IMR-90 (cell line): ENCODE results near the gene ANKS3. TPM values are rescaled to one million over a fixed set of nuclear protein-coding genes. Genes with fewer than 3 reads are reported as not detected.
A peak's percentile ranks its signal among the peaks of the same experiment; 100 is the strongest.

Experiments used
- ATAC-seq: fragments of 200-7000 bp; cut with Tn5 transposase; 2 replicates; pipeline ENCODE4 v1.9.1; 2020; ENCODE audit warnings: low read depth, mild to moderate bottlenecking, moderate library complexity
- BruUV-seq: library from RNA; stranded (reverse); fragments of 400-500 nt; replicated peaks from 2 replicates; lab custom pipeline; 2021; lab: Mats Ljungman, UMichigan
- CTCF ChIA-PET: fragments of 300-600 bp; formaldehyde crosslinking; extraction: SDS; loops from one replicate; lab custom pipeline; 2021; ENCODE audit warnings: antibody characterized with exemption; lab: Yijun Ruan, JAX
- POLR2A ChIA-PET: fragments of 300-600 bp; sonication (Branson Sonifier 250); formaldehyde crosslinking; loops from one replicate; lab custom pipeline; 2022; ENCODE audit warnings: antibody characterized with exemption; ENCODE audit not compliant: unreplicated experiment; lab: Charles Lee
- DNase-seq: peaks from one replicate; pipeline ENCODE4 v3.0.0; 2013
- H2AFZ ChIP-seq: replicated peaks from 2 replicates; pipeline ENCODE3; 2013; ENCODE audit warnings: low read length, mild to moderate bottlenecking; ENCODE audit not compliant: poor library complexity
- H2AK5ac ChIP-seq: 2 replicates; pipeline ENCODE4 v1.6.1; 2013; ENCODE audit warnings: low read depth, low read length, inconsistent platforms
- H2AK9ac ChIP-seq: replicated peaks from 2 replicates; pipeline ENCODE3; 2013; ENCODE audit warnings: mild to moderate bottlenecking, low read depth, low read length, moderate library complexity; ENCODE audit not compliant: poor library complexity
- H2BK120ac ChIP-seq: 2 replicates; pipeline ENCODE4 v1.6.1; 2013; ENCODE audit warnings: low read depth, low read length, inconsistent platforms
- H2BK15ac ChIP-seq: 3 replicates; pipeline ENCODE4 v1.6.1; 2013; ENCODE audit warnings: low read depth, low read length, inconsistent platforms
- H2BK20ac ChIP-seq: 2 replicates; pipeline ENCODE4 v1.6.1; 2013; ENCODE audit warnings: low read depth, mild to moderate bottlenecking, inconsistent platforms, low read length, moderate library complexity
- H2BK5ac ChIP-seq: 2 replicates; pipeline ENCODE4 v1.6.1; 2013; ENCODE audit warnings: mild to moderate bottlenecking, low read depth, low read length, inconsistent platforms; ENCODE audit not compliant: poor library complexity, severe bottlenecking
- H3K14ac ChIP-seq: replicated peaks from 2 replicates; pipeline ENCODE4 v1.6.1; 2013; ENCODE audit warnings: low read depth, low read length, inconsistent platforms
- H3K18ac ChIP-seq: 2 replicates; pipeline ENCODE4 v1.6.1; 2013; ENCODE audit warnings: low read depth, low read length, control low read depth
- H3K23ac ChIP-seq: 2 replicates; pipeline ENCODE4 v1.6.1; 2013; ENCODE audit warnings: low read depth, low read length, inconsistent platforms
- H3K27ac ChIP-seq: 2 replicates; pipeline ENCODE4 v1.5.1; 2013; ENCODE audit warnings: mild to moderate bottlenecking, control low read depth, low read length; ENCODE audit not compliant: insufficient read depth
- H3K27me3 ChIP-seq: 2 replicates; pipeline ENCODE4 v1.6.1; 2013; ENCODE audit warnings: low read length; ENCODE audit not compliant: control insufficient read depth, insufficient read depth
- H3K36me3 ChIP-seq: 2 replicates; pipeline ENCODE4 v1.6.1; 2013; ENCODE audit warnings: low read length, mixed read lengths; ENCODE audit not compliant: control insufficient read depth, insufficient read depth
- H3K4ac ChIP-seq: 2 replicates; pipeline ENCODE4 v1.6.1; 2013; ENCODE audit warnings: low read depth, low read length, inconsistent platforms
- H3K4me1 ChIP-seq: 2 replicates; pipeline ENCODE4 v1.6.1; 2013; ENCODE audit warnings: low read length, mixed read lengths; ENCODE audit not compliant: control insufficient read depth, insufficient read depth
- H3K4me2 ChIP-seq: 2 replicates; pipeline ENCODE4 v1.6.1; 2013; ENCODE audit warnings: low read depth, mild to moderate bottlenecking, control low read depth, low read length, moderate library complexity
- H3K4me3 ChIP-seq: 2 replicates; pipeline ENCODE4 v1.5.1; 2013; ENCODE audit warnings: low read depth, mild to moderate bottlenecking, control low read depth, low read length, moderate library complexity; ENCODE audit not compliant: insufficient read depth
- H3K56ac ChIP-seq: 2 replicates; pipeline ENCODE4 v1.6.1; 2013; ENCODE audit warnings: low read length, inconsistent platforms; ENCODE audit not compliant: insufficient read depth; ENCODE audit errors: extremely low read depth
- H3K79me1 ChIP-seq, 2 experiments: 2 replicates each; pipeline ENCODE4 v1.6.1; 2013; ENCODE audit warnings: low read length in 2 of 2, inconsistent platforms in 1 of 2, low read depth in 1 of 2
- H3K9ac ChIP-seq: 2 replicates; pipeline ENCODE4 v1.6.1; 2013; ENCODE audit warnings: low read depth, low read length, control low read depth
- H3K9me1 ChIP-seq: 2 replicates; pipeline ENCODE4 v1.6.1; 2013; ENCODE audit warnings: low read length, inconsistent platforms; ENCODE audit not compliant: insufficient read depth
- H3K9me3 ChIP-seq: 2 replicates; pipeline ENCODE4 v1.6.1; 2013; ENCODE audit warnings: low read length; ENCODE audit not compliant: control insufficient read depth, insufficient read depth
- H4K20me1 ChIP-seq: 2 replicates; pipeline ENCODE4 v1.6.1; 2013; ENCODE audit warnings: low read length, inconsistent platforms; ENCODE audit not compliant: insufficient read depth
- H4K5ac ChIP-seq: 2 replicates; pipeline ENCODE4 v1.6.1; 2013; ENCODE audit warnings: mild to moderate bottlenecking, low read depth, low read length, control low read depth
- H4K8ac ChIP-seq, 2 experiments: 2 replicates each; pipeline ENCODE4 v1.6.1; 2013; ENCODE audit warnings: low read depth in 2 of 2, low read length in 2 of 2, control low read depth in 1 of 2, inconsistent platforms in 1 of 2
- H4K91ac ChIP-seq: 2 replicates; pipeline ENCODE4 v1.6.1; 2013; ENCODE audit warnings: low read depth, low read length, inconsistent platforms; ENCODE audit not compliant: insufficient read depth
- BHLHE40 ChIP-seq: fragments of 150-350 bp; IDR thresholded peaks from 2 replicates; pipeline ENCODE4 v1.6.1; 2016; ENCODE audit warnings: mild to moderate bottlenecking, low read depth, low read length
- CEBPB ChIP-seq: IDR thresholded peaks from 2 replicates; pipeline ENCODE4 v1.6.1; 2012; ENCODE audit warnings: low read depth, low read length, improper control_type of control experiment
- CHD1 ChIP-seq: IDR thresholded peaks from 2 replicates; pipeline ENCODE4 v1.6.1; 2012; ENCODE audit warnings: low read depth, low read length, improper control_type of control experiment
- FOS ChIP-seq: fragments of 150-350 bp; IDR thresholded peaks from 2 replicates; pipeline ENCODE4 v1.6.1; 2016; ENCODE audit warnings: low read depth, low read length
- MAFK ChIP-seq: IDR thresholded peaks from 2 replicates; pipeline ENCODE4 v1.6.1; 2012; ENCODE audit warnings: low read depth, low read length, improper control_type of control experiment
- MAZ ChIP-seq: IDR thresholded peaks from 2 replicates; pipeline ENCODE4 v1.6.1; 2012; ENCODE audit warnings: low read depth, mild to moderate bottlenecking, low read length, improper control_type of control experiment, moderate library complexity, borderline replicate concordance
- NFE2L2 ChIP-seq: fragments of 150-350 bp; IDR thresholded peaks from 2 replicates; pipeline ENCODE4 v1.6.1; 2016; ENCODE audit warnings: low read depth, mild to moderate bottlenecking, low read length
- POLR2A ChIP-seq: IDR thresholded peaks from 2 replicates; pipeline ENCODE4 v1.6.1; 2012; ENCODE audit warnings: mild to moderate bottlenecking, low read depth, low read length
- RAD21 ChIP-seq: IDR thresholded peaks from 2 replicates; pipeline ENCODE4 v1.6.1; 2012; ENCODE audit warnings: low read length, improper control_type of control experiment
- RCOR1 ChIP-seq: IDR thresholded peaks from 2 replicates; pipeline ENCODE4 v1.6.1; 2012; ENCODE audit warnings: mild to moderate bottlenecking, low read length, improper control_type of control experiment; ENCODE audit not compliant: insufficient replicate concordance
- SMC3 ChIP-seq: fragments of 150-350 bp; IDR thresholded peaks from 2 replicates; pipeline ENCODE4 v1.6.1; 2016; ENCODE audit warnings: low read depth, mild to moderate bottlenecking, antibody characterized with exemption, low read length, moderate library complexity
- WGBS, 2 experiments: methylation state at CpG; one replicate each; pipeline versions ENCODE4 v1.1.5 to v1.1.7; 2013; ENCODE audit warnings: missing lambda C conversion rate in 2 of 2; ENCODE audit not compliant: insufficient read length in 1 of 2; ENCODE audit errors: extremely low coverage in 2 of 2; 5-methylcytosine and 5-hydroxymethylcytosine counted together
- dilution Hi-C: fragments of 300-500 bp; cut with HindIII; formaldehyde crosslinking; loops from one replicate; pipeline ENCODE4 v1.14.3; 2018; ENCODE audit warnings: low sequenced_read_pairs; ENCODE audit not compliant: unreplicated experiment
- in situ Hi-C: fragments of 300-500 bp; cut with MboI; formaldehyde crosslinking; loops from 3 replicates; pipeline ENCODE4 v1.14.3; 2019; ENCODE audit warnings: low sequenced_read_pairs, inconsistent platforms, mixed read lengths
- intact Hi-C: fragments of 100-400 bp; cut with micrococcal nuclease; formaldehyde crosslinking; loops from 2 replicates; pipeline ENCODE4 v1.10.0; 2022
- polyA plus RNA-seq, 3 experiments: library from polyadenylated mRNA; depleted of rRNA; stranded (reverse); fragments of >200 nt; gene quantifications; 2 replicates each; pipeline ENCODE4 v1.2.3, GENCODE V29; 2012; ENCODE audit warnings: low replicate concordance in 1 of 3
- total RNA-seq: library from RNA; depleted of rRNA; stranded (reverse); fragments of >200 nt; gene quantifications from 2 replicates; pipeline ENCODE4 v1.2.3, GENCODE V29; 2012
- TF ChIP-seq, protein P1 (sequence below): fragments of 150-350 bp; IDR thresholded peaks from 2 replicates; pipeline ENCODE4 v1.6.1; 2016; ENCODE audit warnings: low read depth, mild to moderate bottlenecking, low read length, moderate library complexity, borderline replicate concordance
- TF ChIP-seq, protein P2 (sequence below): fragments of 150-350 bp; IDR thresholded peaks from 2 replicates; pipeline ENCODE4 v1.6.1; 2017; ENCODE audit warnings: mild to moderate bottlenecking, antibody characterized with exemption, low read length, low read depth

The ANKS3 gene
- total and polyA plus RNA-seq, 2 of the 4 experiments (the other 2 are of a cell fraction): 24.4 to 25.0 TPM

DNA sequence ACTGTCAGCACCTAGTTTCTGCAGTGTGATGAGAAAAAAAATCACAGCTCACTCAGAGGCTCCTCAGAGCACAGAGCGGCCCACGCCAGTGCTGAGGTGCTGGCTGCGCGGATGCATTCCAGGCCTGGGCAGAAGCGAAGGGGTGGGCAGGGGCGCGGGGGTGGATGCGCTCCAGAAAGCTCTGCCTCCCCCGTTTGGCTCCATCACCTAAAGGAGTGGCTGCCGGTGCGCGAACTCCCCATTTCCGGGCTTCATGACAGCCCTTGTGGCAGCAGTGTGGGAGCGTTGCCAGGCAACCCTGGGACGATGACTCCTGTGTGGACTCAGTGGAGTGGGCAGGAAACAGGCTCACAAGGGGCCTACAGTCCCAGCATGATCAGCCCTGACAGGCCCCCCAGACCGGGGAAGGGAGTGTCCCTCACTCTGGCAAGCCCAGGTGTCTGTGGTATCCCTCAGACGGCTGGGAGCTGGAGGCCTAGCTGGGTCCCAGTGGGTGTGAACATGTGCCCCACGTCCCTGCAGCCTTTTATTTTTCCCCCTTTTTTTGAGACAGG, 73.5 kb downstream of the ANKS3 start:
- Histone ChIP-seq H3K9me1 (peaks cover 2% of the 10 kb centered on the region; the same call in 1 of the 2 replicates), H3K18ac (no peak overlapping the region), H2BK20ac (no peak overlapping the region), H3K36me3 (peaks cover 57% of the 10 kb centered on the region), H3K79me1 (peaks cover 11 to 45% of the 10 kb centered on the region in 2 experiments), H3K4ac (no peak overlapping the region), H2AK5ac (no peak overlapping the region), H2AFZ (no peak overlapping the region), H3K27ac (no peak overlapping the region), H3K14ac (no peak overlapping the region), H4K91ac (no peak overlapping the region), H2AK9ac (peak overlapping the region; percentile 84), H3K9ac (no peak overlapping the region), H3K27me3 (no peaks in the 10 kb centered on the region), H4K8ac (no peak overlapping the region), H3K56ac (no peak overlapping the region), H3K4me3 (no peak overlapping the region), H3K4me1 (no peaks in the 10 kb centered on the region), H3K4me2 (no peak overlapping the region), H3K9me3 (no peaks in the 10 kb centered on the region), H2BK5ac (no peak overlapping the region), H4K20me1 (peaks cover 35% of the 10 kb centered on the region; the same call in 1 of the 2 replicates), H2BK15ac (no peak overlapping the region), H4K5ac (no peak overlapping the region), H2BK120ac (no peak overlapping the region), H3K23ac (no peak overlapping the region)
- WGBS, 2 experiments: 64% methylated on average over 5 of the region's 18 CpGs; no CpG with 5 or more reads in 1 of the 2 experiments
- ATAC-seq: peak; percentile 22; the same call in 1 of the 2 replicates
- CTCF ChIA-PET: no interaction called here
- DNase-seq: peak; percentile 60
- no TSS peak for BruUV-seq
- dilution Hi-C loops (no loop called here), in situ Hi-C loops (no loop called here), intact Hi-C loops (no loop called here)
- POLR2A ChIA-PET: no interaction called here
- TF ChIP-seq, protein P1, sequence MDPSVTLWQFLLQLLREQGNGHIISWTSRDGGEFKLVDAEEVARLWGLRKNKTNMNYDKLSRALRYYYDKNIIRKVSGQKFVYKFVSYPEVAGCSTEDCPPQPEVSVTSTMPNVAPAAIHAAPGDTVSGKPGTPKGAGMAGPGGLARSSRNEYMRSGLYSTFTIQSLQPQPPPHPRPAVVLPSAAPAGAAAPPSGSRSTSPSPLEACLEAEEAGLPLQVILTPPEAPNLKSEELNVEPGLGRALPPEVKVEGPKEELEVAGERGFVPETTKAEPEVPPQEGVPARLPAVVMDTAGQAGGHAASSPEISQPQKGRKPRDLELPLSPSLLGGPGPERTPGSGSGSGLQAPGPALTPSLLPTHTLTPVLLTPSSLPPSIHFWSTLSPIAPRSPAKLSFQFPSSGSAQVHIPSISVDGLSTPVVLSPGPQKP: no peak
- TF ChIP-seq RAD21: no peak
- TF ChIP-seq RCOR1: no peak
- TF ChIP-seq SMC3: no peak
- TF ChIP-seq, protein P2, sequence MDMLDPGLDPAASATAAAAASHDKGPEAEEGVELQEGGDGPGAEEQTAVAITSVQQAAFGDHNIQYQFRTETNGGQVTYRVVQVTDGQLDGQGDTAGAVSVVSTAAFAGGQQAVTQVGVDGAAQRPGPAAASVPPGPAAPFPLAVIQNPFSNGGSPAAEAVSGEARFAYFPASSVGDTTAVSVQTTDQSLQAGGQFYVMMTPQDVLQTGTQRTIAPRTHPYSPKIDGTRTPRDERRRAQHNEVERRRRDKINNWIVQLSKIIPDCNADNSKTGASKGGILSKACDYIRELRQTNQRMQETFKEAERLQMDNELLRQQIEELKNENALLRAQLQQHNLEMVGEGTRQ: no peak
- no peak for TF ChIP-seq MAFK
- TF ChIP-seq FOS: no peak
- no peak for TF ChIP-seq NFE2L2
- no peak for TF ChIP-seq CHD1
- TF ChIP-seq BHLHE40: no peak
- no peak for TF ChIP-seq POLR2A
- no peak for TF ChIP-seq CEBPB
- TF ChIP-seq MAZ: no peak
